ENCODE data around the gene EOLA1.

GRCh38 chrX:149494844-149495565 is 45.8 kb upstream of the EOLA1 start:
- TF ChIP-seq CTCF (IDR thresholded peaks at IDR 0.05) (no peak), EP300 (IDR thresholded peaks at IDR 0.05) (no peak)

All from suprapubic skin (tissue), 3 donors.